HFF-Myc (cell line): Measurements from ENCODE around the gene COL13A1.

Experiments
- DNase-seq: peaks from one replicate; pipeline ENCODE4 v3.0.0-alpha.2; 2011; ENCODE audit warnings: low read depth; ENCODE audit errors: extremely low read depth
- H3K4me3 ChIP-seq: replicated peaks from 2 replicates; pipeline ENCODE4 v1.5.1; 2011; ENCODE audit warnings: low read depth, mild to moderate bottlenecking, control low read depth, low read length
- CTCF ChIP-seq: IDR thresholded peaks from 2 replicates; pipeline ENCODE4 v1.5.1; 2012; ENCODE audit warnings: mild to moderate bottlenecking, low read depth, low read length, control low read depth; ENCODE audit errors: missing control alignments

COL13A1 gene

GRCh38 chr10:69786791-69787190 is 14.9 kb upstream of the COL13A1 start:
- DNase-seq = no peak

DNA sequence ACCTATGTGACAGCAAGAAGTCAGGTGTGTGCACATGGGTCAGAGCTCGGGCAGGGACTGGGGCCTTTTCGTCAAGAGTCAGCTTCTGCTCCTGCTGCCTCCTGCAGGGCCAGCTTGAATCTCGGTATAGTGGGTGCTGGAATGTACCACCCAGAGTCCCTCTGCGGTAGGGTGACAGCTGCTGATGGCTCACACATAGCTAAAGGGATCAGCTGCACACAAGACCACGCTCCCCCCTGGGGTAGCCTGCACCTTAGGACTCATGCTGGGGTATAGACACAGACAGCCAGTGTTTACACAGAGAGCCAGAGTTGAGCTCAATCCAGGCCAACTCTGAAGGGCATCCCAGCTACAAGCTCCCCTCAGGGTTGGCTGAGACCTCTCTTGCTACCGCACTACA is 14.0 kb upstream of the COL13A1 start:
- no peak for TF ChIP-seq CTCF
- no peak overlapping the region for H3K4me3 ChIP-seq
- DNase-seq = no peak

More at GRCh38 chr10:69786791-69787190, 14.9 kb upstream of the COL13A1 start:
- TF ChIP-seq CTCF = peak; percentile 43
- H3K4me3 ChIP-seq = no peak overlapping the region

GRCh38 chr10:69789164-69789576 is 12.5 kb upstream of the COL13A1 start:
- H3K4me3 ChIP-seq = no peak overlapping the region
- no peak for DNase-seq
- TF ChIP-seq CTCF = peak; percentile 83

DNA sequence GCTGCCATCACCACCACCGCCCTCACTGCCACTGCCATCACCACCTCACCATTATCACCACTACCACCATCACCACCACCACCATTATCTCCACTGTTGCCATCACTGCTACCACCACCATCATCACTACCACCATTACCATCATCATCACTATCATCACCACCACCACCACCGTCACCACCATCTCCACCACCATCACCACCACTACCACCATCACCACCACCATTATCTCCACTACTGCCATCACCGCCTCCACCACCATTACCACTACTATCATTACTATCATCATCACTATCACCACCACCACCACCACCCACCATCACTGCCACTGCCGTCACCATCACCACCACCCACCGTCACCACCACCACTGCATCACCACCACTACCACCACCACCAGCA is 9.9 kb upstream of the COL13A1 start:
- TF ChIP-seq CTCF = no peak
- no peak for DNase-seq
- no peak overlapping the region for H3K4me3 ChIP-seq

DNA sequence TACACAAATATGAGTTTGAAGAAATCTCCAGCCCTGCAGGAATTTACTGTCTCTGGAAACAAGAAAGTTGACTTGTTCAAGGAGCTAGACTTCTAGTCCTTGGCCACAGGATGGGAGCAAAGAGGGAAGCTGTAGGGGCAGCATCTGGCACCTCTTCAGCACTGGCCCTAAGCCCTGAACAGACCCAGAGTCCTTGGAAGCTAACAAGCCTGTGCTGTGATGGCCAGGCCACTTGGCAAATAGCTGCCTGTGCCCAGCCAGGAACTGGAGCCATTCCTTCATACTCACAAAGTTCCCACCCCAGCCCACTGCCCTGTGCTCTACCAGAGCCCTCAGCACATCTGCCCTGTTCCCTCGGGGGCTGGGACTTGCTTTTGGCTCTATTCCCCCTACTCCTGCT is 9.4 kb upstream of the COL13A1 start:
- no peak overlapping the region for H3K4me3 ChIP-seq
- no peak for DNase-seq
- no peak for TF ChIP-seq CTCF

GRCh38 chr10:69794673-69795072 is 7.0 kb upstream of the COL13A1 start:
- TF ChIP-seq CTCF = no peak
- no peak for DNase-seq
- H3K4me3 ChIP-seq = no peak overlapping the region

GRCh38 chr10:69795242-69795934 is 6.3 kb upstream of the COL13A1 start:
- H3K4me3 ChIP-seq = no peak overlapping the region
- no peak for DNase-seq
- no peak for TF ChIP-seq CTCF
